Measurements from ENCODE around the gene WWOX. TPM values are rescaled to one million over a fixed set of nuclear protein-coding genes. Genes with fewer than 3 reads are reported as not detected.
A peak's percentile ranks its signal among the peaks of the same experiment; 100 is the strongest.

WWOX gene
- total RNA-seq, 6 experiments from 2014 or later, result 13.0 to 24.3 (median 16.5) TPM

- no peaks in the 10 kb centered on the region for H3K27me3 ChIP-seq
- peak in 3 of 4 donors; percentile 48 to 78 (median 61) for ATAC-seq
- no peak for TF ChIP-seq CTCF (IDR thresholded peaks at IDR 0.05)
These were observed 570.5 kb downstream of the WWOX start for GRCh38 chr16:78669994-78670393.

GRCh38 chr16:78672779-78673556 lies 573.5 kb downstream of the WWOX start:
- TF ChIP-seq POLR2A (IDR thresholded peaks at IDR 0.05), result no peak
- no peak for TF ChIP-seq CTCF (IDR thresholded peaks at IDR 0.05)
- H3K27ac ChIP-seq, result no peak overlapping the region
- H3K4me1 ChIP-seq, result no peaks in the 10 kb centered on the region
- intact Hi-C loops (cut with DNase I), result no loop called here
- H3K4me3 ChIP-seq, result no peak overlapping the region
- no peaks in the 10 kb centered on the region for H3K27me3 ChIP-seq
- 91% methylated on average over 17 of the region's 17 CpGs for WGBS (ENCODE audit: insufficient coverage, low coverage, low lambda C conversion rate, missing lambda C conversion rate)
- no peaks in the 10 kb centered on the region for H3K36me3 ChIP-seq
- H3K9me3 ChIP-seq, result no peaks in the 10 kb centered on the region
- ATAC-seq (no peak), DNase-seq (no peak)

More at GRCh38 chr16:78669994-78670393, 570.5 kb downstream of the WWOX start:
- H3K4me1 ChIP-seq, result no peaks in the 10 kb centered on the region
- H3K27ac ChIP-seq, result peak overlapping the region in 1 of 3 donors; percentile 28
- no peaks in the 10 kb centered on the region for H3K36me3 ChIP-seq
- DNase-seq, result peak in 1 of 3 donors; percentile 35
- no peaks in the 10 kb centered on the region for H3K9me3 ChIP-seq
- no peak overlapping the region for H3K4me3 ChIP-seq
- WGBS (ENCODE audit: insufficient coverage, low coverage, low lambda C conversion rate, missing lambda C conversion rate), result 55% methylated on average over 9 of the region's 9 CpGs
- intact Hi-C loops (cut with DNase I), result no loop called here

GRCh38 chr16:78673884-78674283 lies 574.4 kb downstream of the WWOX start:
- no peak for TF ChIP-seq CTCF (IDR thresholded peaks at IDR 0.05)
- ATAC-seq, result no peak
- 91% methylated on average over 4 of the region's 5 CpGs for WGBS (ENCODE audit: insufficient coverage, low coverage, low lambda C conversion rate, missing lambda C conversion rate)

GRCh38 chr16:78675312-78675711 lies 575.9 kb downstream of the WWOX start:
- Histone ChIP-seq H3K27me3 (no peaks in the 10 kb centered on the region), H3K4me1 (no peaks in the 10 kb centered on the region), H3K9me3 (no peaks in the 10 kb centered on the region), H3K27ac (no peak overlapping the region), H3K4me3 (no peak overlapping the region), H3K36me3 (no peaks in the 10 kb centered on the region)
- WGBS (ENCODE audit: insufficient coverage, low coverage, low lambda C conversion rate, missing lambda C conversion rate), result 66% methylated on average over 6 of the region's 6 CpGs
- intact Hi-C loops (cut with DNase I), result no loop called here
- ATAC-seq, result no peak
- TF ChIP-seq POLR2A (IDR thresholded peaks at IDR 0.05), result no peak
- TF ChIP-seq CTCF (IDR thresholded peaks at IDR 0.05), result no peak
- DNase-seq, result no peak

More at GRCh38 chr16:78673884-78674283, 574.4 kb downstream of the WWOX start:
- Histone ChIP-seq H3K4me3 (no peak overlapping the region), H3K4me1 (no peaks in the 10 kb centered on the region), H3K27me3 (no peaks in the 10 kb centered on the region), H3K36me3 (no peaks in the 10 kb centered on the region), H3K27ac (no peak overlapping the region), H3K9me3 (no peaks in the 10 kb centered on the region)
- intact Hi-C loops (cut with DNase I), result no loop called here
- DNase-seq, result no peak

All from right lobe of liver (tissue), 6 donors.